Prostate gland (tissue), 2 donors: ENCODE data around the gene ATP6V1E1. TPM values are rescaled to one million over a fixed set of nuclear protein-coding genes. Genes with fewer than 3 reads are reported as not detected.
A peak's percentile ranks its signal among the peaks of the same experiment; 100 is the strongest.
"Not testable (repeated sequence)": the region's sequence is repeated elsewhere in the genome, so short reads cannot be mapped to it uniquely, and the experiment has no call there.

Source experiments
- DNase-seq: peaks from one replicate; pipeline ENCODE4 v3.0.0-alpha.2; 2019; ENCODE audit warnings: low spot score
- H3K27ac ChIP-seq, 2 donors: fragments of 200-600 bp; sonication (generic); 2 replicates each; pipeline ENCODE4 v1.5.1; 2017 to 2019
- H3K27me3 ChIP-seq: fragments of 200-600 bp; sonication (generic); replicated peaks from 2 replicates; pipeline ENCODE4 v1.5.1; 2019; ENCODE audit not compliant: insufficient read depth
- H3K36me3 ChIP-seq, 2 donors: fragments of 200-600 bp; sonication (generic); 1 replicate in 1 of 2; 2 replicates in 1 of 2; pipeline versions ENCODE4 v1.5.1 to v1.8.1; 2017 to 2019
- H3K4me1 ChIP-seq: fragments of 200-600 bp; sonication (generic); replicated peaks from 2 replicates; pipeline ENCODE4 v1.5.1; 2019
- H3K4me3 ChIP-seq, 2 donors: fragments of 200-600 bp; sonication (generic); 2 replicates each; pipeline ENCODE4 v1.5.1; 2017 to 2019
- H3K9me3 ChIP-seq: fragments of 200-600 bp; sonication (generic); 2 replicates; pipeline ENCODE4 v1.5.1; 2017
- CTCF ChIP-seq, 4 experiments: fragments of 200-600 bp in 2 of 4; fragments of 450-650 bp in 2 of 4; sonication (generic) in 2 of 4; IDR thresholded peaks; 1 replicate in 3 of 4; 2 replicates in 1 of 4; pipeline ENCODE4 v1.5.1; 2016 to 2019; ENCODE audit warnings: antibody characterized with exemption in 4 of 4, mild to moderate bottlenecking in 2 of 4, moderate library complexity in 2 of 4
- POLR2A ChIP-seq: fragments of 450-650 bp; IDR thresholded peaks from one replicate; pipeline ENCODE4 v1.6.1; 2016; ENCODE audit warnings: antibody characterized with exemption, mild to moderate bottlenecking
- POLR2AphosphoS5 ChIP-seq: sonication (generic); formaldehyde crosslinking; IDR thresholded peaks from one replicate; pipeline ENCODE4 v1.6.1; 2017; ENCODE audit warnings: antibody characterized with exemption
- WGBS: methylation state at CpG from one replicate; pipeline ENCODE4 v1.1.5; 2018; 5-methylcytosine and 5-hydroxymethylcytosine counted together
- intact Hi-C: fragments of 100-400 bp; cut with DNase I; formaldehyde crosslinking; loops from one replicate; pipeline ENCODE4 v1.14.2; 2022
- total RNA-seq, 2 donors: library from RNA; depleted of rRNA; stranded (reverse); fragments of >200 nt; gene quantifications; one replicate each; pipeline ENCODE4 v1.1.0, GENCODE V29; 2016

The ATP6V1E1 gene
- total RNA-seq, 2 donors from 2014 or later: 101 to 150 TPM

- Histone ChIP-seq H3K27ac (no peak overlapping the region), H3K9me3 (no peaks in the 10 kb centered on the region), H3K27me3 (no peaks in the 10 kb centered on the region), H3K4me3 (no peak overlapping the region), H3K36me3 (no peaks in the 10 kb centered on the region), H3K4me1 (no peaks in the 10 kb centered on the region)
- intact Hi-C loops: no loop called here
- TF ChIP-seq CTCF (IDR thresholded peaks at IDR 0.05) (no peak), POLR2A (no peak), POLR2AphosphoS5 (no peak)
- 76% methylated on average over 1 of the region's 1 CpG for WGBS
- no peak for DNase-seq
Observed at GRCh38 chr22:17648569-17648968, 20.0 kb upstream of the ATP6V1E1 start.

- Histone ChIP-seq H3K4me1 (no peaks in the 10 kb centered on the region), H3K27me3 (no peaks in the 10 kb centered on the region), H3K4me3 (no peak overlapping the region), H3K27ac (no peak overlapping the region), H3K9me3 (no peaks in the 10 kb centered on the region), H3K36me3 (no peaks in the 10 kb centered on the region)
- intact Hi-C loops: no loop called here
- WGBS: 91% methylated on average over 5 of the region's 5 CpGs
- TF ChIP-seq CTCF (IDR thresholded peaks at IDR 0.05): no peak
- TF ChIP-seq POLR2A: no peak
- no peak for TF ChIP-seq POLR2AphosphoS5
- no peak for DNase-seq
Observed at GRCh38 chr22:17647991-17648390, 19.4 kb upstream of the ATP6V1E1 start.

GRCh38 chr22:17647452-17647851 lies 18.9 kb upstream of the ATP6V1E1 start:
- intact Hi-C loops: no loop called here
- Histone ChIP-seq H3K27ac (no peak overlapping the region), H3K4me3 (no peak overlapping the region), H3K36me3 (no peaks in the 10 kb centered on the region), H3K9me3 (no peaks in the 10 kb centered on the region), H3K4me1 (no peaks in the 10 kb centered on the region), H3K27me3 (no peaks in the 10 kb centered on the region)
- WGBS: 65% methylated on average over 5 of the region's 5 CpGs
- TF ChIP-seq CTCF (IDR thresholded peaks at IDR 0.05): no peak
- peak; percentile 70 for TF ChIP-seq POLR2AphosphoS5
- peak; percentile 19 for DNase-seq

GRCh38 chr22:17642357-17642756 lies 13.8 kb upstream of the ATP6V1E1 start:
- H3K4me3 ChIP-seq, intact Hi-C loops, H3K9me3 ChIP-seq, H3K4me1 ChIP-seq, DNase-seq, H3K36me3 ChIP-seq, H3K27me3 ChIP-seq, H3K27ac ChIP-seq: not testable (repeated sequence)
- WGBS: 85% methylated on average over 4 of the region's 4 CpGs

- DNase-seq: no peak
- WGBS: 54% methylated on average over 3 of the region's 3 CpGs
- peaks cover 7% of the 10 kb centered on the region for H3K4me1 ChIP-seq
- H3K27me3 ChIP-seq: no peaks in the 10 kb centered on the region
- TF ChIP-seq CTCF (IDR thresholded peaks at IDR 0.05) (no peak), POLR2A (no peak), POLR2AphosphoS5 (no peak)
- intact Hi-C loops: no loop called here
- H3K4me3 ChIP-seq: no peak overlapping the region
- H3K27ac ChIP-seq: no peak overlapping the region
- H3K36me3 ChIP-seq: no peaks in the 10 kb centered on the region
- no peaks in the 10 kb centered on the region for H3K9me3 ChIP-seq
Observed at GRCh38 chr22:17641269-17641668, 12.7 kb upstream of the ATP6V1E1 start.
